SK-N-SH treated with all-trans-retinoic acid at 6 μM for 48 hours (cell line): ENCODE measurements around the gene MATCAP1.

Experiments used
- ARNTL ChIP-seq: fragments of 450-650 bp; formaldehyde crosslinking; IDR thresholded peaks from 2 replicates; pipeline ENCODE4 v1.5.0; 2020; ENCODE audit warnings: low read depth, mild to moderate bottlenecking, moderate library complexity, borderline replicate concordance
- BACH2 ChIP-seq: fragments of 250-450 bp; sonication (Bioruptor Pico); IDR thresholded peaks from 2 replicates; pipeline ENCODE4 v1.9.0; 2021; ENCODE audit warnings: mild to moderate bottlenecking, borderline replicate concordance
- CREB5 ChIP-seq: fragments of 250-450 bp; sonication (Bioruptor Pico); IDR thresholded peaks from 2 replicates; pipeline ENCODE4 v1.5.1; 2020; ENCODE audit warnings: low read depth, mild to moderate bottlenecking, moderate library complexity
- ESRRG ChIP-seq: fragments of 250-450 bp; sonication (Bioruptor Pico); IDR thresholded peaks from 2 replicates; pipeline ENCODE4 v1.6.1; 2021; ENCODE audit warnings: mild to moderate bottlenecking
- GLIS3 ChIP-seq: fragments of 250-450 bp; sonication (Bioruptor Pico); IDR thresholded peaks from 2 replicates; pipeline ENCODE4 v1.5.0; 2020; ENCODE audit warnings: mild to moderate bottlenecking, moderate library complexity
- PATZ1 ChIP-seq: fragments of 250-450 bp; sonication (Bioruptor Pico); IDR thresholded peaks from 2 replicates; pipeline ENCODE4 v1.8.0; 2020; ENCODE audit warnings: mild to moderate bottlenecking, moderate library complexity, borderline replicate concordance
- POU6F1 ChIP-seq: fragments of 250-450 bp; sonication (Bioruptor Pico); IDR thresholded peaks from 2 replicates; pipeline ENCODE4 v1.8.0; 2021; ENCODE audit warnings: low read depth, mild to moderate bottlenecking, moderate library complexity, borderline replicate concordance
- PPARA ChIP-seq: fragments of 250-450 bp; sonication (Bioruptor Pico); IDR thresholded peaks from 2 replicates; pipeline ENCODE4 v1.5.0; 2020; ENCODE audit warnings: mild to moderate bottlenecking, borderline replicate concordance
- ZFP3 ChIP-seq: fragments of 250-450 bp; sonication (Bioruptor Pico); IDR thresholded peaks from 2 replicates; pipeline ENCODE4 v1.5.0; 2020; ENCODE audit warnings: mild to moderate bottlenecking, moderate library complexity
- ZFP30 ChIP-seq: fragments of 450-650 bp; formaldehyde crosslinking; IDR thresholded peaks from 2 replicates; pipeline ENCODE4 v1.5.0; 2022; ENCODE audit warnings: mild to moderate bottlenecking, moderate library complexity
- ZNF8 ChIP-seq: fragments of 450-650 bp; formaldehyde crosslinking; IDR thresholded peaks from 2 replicates; pipeline ENCODE4 v1.5.0; 2020; ENCODE audit warnings: mild to moderate bottlenecking, moderate library complexity

GRCh38 chr16:67156143-67156844, 27.5 kb downstream of the MATCAP1 start:
- TF ChIP-seq GLIS3 (CRISPR knock-in tag) (no peak), BACH2 (CRISPR knock-in tag) (no peak), PPARA (no peak), CREB5 (CRISPR knock-in tag) (no peak), ESRRG (CRISPR knock-in tag) (no peak), ZNF8 (CRISPR knock-in tag) (no peak), ZFP3 (no peak), PATZ1 (CRISPR knock-in tag) (no peak), POU6F1 (no peak), ZFP30 (CRISPR knock-in tag) (no peak), ARNTL (CRISPR knock-in tag) (no peak)
